H9 (cell line): Measurements from ENCODE around the gene BOD1L1. TPM values are rescaled to one million over a fixed set of nuclear protein-coding genes. Genes with fewer than 3 reads are reported as not detected.

Experiments used
- DNase-seq: peaks from one replicate; pipeline ENCODE4 v3.0.0-alpha.2; 2017
- H2AFZ ChIP-seq: one replicate; pipeline ENCODE4 v1.6.1; 2013; ENCODE audit warnings: mild to moderate bottlenecking, low read length, control low read depth, moderate library complexity
- H2AK5ac ChIP-seq: 2 replicates; pipeline ENCODE4 v1.6.1; 2013; ENCODE audit warnings: low read length, control low read depth, mixed read lengths; ENCODE audit not compliant: insufficient read length
- H2BK120ac ChIP-seq: one replicate; pipeline ENCODE4 v1.6.1; 2013; ENCODE audit warnings: low read depth, mild to moderate bottlenecking, low read length, control low read depth, inconsistent platforms; ENCODE audit not compliant: poor library complexity, severe bottlenecking
- H2BK12ac ChIP-seq: 2 replicates; pipeline ENCODE4 v1.6.1; 2013; ENCODE audit warnings: low read length, control low read depth, mixed read lengths, low read depth; ENCODE audit not compliant: insufficient read length
- H2BK15ac ChIP-seq: 2 replicates; pipeline ENCODE4 v1.6.1; 2013; ENCODE audit warnings: low read depth, low read length, control low read depth
- H2BK20ac ChIP-seq: one replicate; pipeline ENCODE4 v1.6.1; 2013; ENCODE audit warnings: low read depth, mild to moderate bottlenecking, low read length, control low read depth, inconsistent platforms; ENCODE audit not compliant: poor library complexity, severe bottlenecking
- H2BK5ac ChIP-seq: 2 replicates; pipeline ENCODE4 v1.6.1; 2013; ENCODE audit warnings: low read length, control low read depth, mixed read lengths; ENCODE audit not compliant: insufficient read length
- H3K14ac ChIP-seq: 2 replicates; pipeline ENCODE4 v1.6.1; 2013; ENCODE audit warnings: low read length, control low read depth; ENCODE audit not compliant: insufficient read depth
- H3K18ac ChIP-seq: 2 replicates; pipeline ENCODE4 v1.6.1; 2013; ENCODE audit warnings: low read depth, mild to moderate bottlenecking, mixed read lengths, low read length, control low read depth; ENCODE audit not compliant: insufficient read length
- H3K23ac ChIP-seq: 2 replicates; pipeline ENCODE4 v1.6.1; 2013; ENCODE audit warnings: low read length, control low read depth, mixed read lengths, low read depth; ENCODE audit not compliant: insufficient read length
- H3K23me2 ChIP-seq: 2 replicates; pipeline ENCODE4 v1.6.1; 2013; ENCODE audit warnings: low read depth, mild to moderate bottlenecking, mixed read lengths, low read length, control low read depth; ENCODE audit not compliant: insufficient read length, poor library complexity, severe bottlenecking
- H3K27ac ChIP-seq: 2 replicates; pipeline ENCODE4 v1.5.1; 2013; ENCODE audit warnings: low read length, control low read depth, mixed read lengths, low read depth; ENCODE audit not compliant: insufficient read length
- H3K27me3 ChIP-seq: 2 replicates; pipeline ENCODE4 v1.6.1; 2013; ENCODE audit warnings: low read length, control low read depth, inconsistent platforms; ENCODE audit not compliant: insufficient read depth
- H3K4ac ChIP-seq: 2 replicates; pipeline ENCODE4 v1.6.1; 2013; ENCODE audit warnings: low read depth, mild to moderate bottlenecking, control low read depth, inconsistent platforms, low read length, moderate library complexity
- H3K4me1 ChIP-seq: 2 replicates; pipeline ENCODE4 v1.6.1; 2013; ENCODE audit warnings: low read length, control low read depth, inconsistent platforms; ENCODE audit not compliant: insufficient read depth
- H3K4me2 ChIP-seq: 2 replicates; pipeline ENCODE4 v1.6.1; 2013; ENCODE audit warnings: low read length, control low read depth, mixed read lengths; ENCODE audit not compliant: insufficient read length, insufficient read depth
- H3K56ac ChIP-seq: 2 replicates; pipeline ENCODE4 v1.6.1; 2013; ENCODE audit warnings: low read depth, mild to moderate bottlenecking, mixed read lengths, low read length, control low read depth; ENCODE audit not compliant: insufficient read length
- H3K79me1 ChIP-seq: 2 replicates; pipeline ENCODE4 v1.6.1; 2013; ENCODE audit warnings: low read depth, mild to moderate bottlenecking, moderate library complexity, low read length, control low read depth, inconsistent platforms; ENCODE audit not compliant: insufficient read depth, poor library complexity, severe bottlenecking
- H3K79me2 ChIP-seq: 2 replicates; pipeline ENCODE4 v1.6.1; 2013; ENCODE audit warnings: low read length, control low read depth, inconsistent platforms; ENCODE audit not compliant: insufficient read depth
- H3K9ac ChIP-seq: 2 replicates; pipeline ENCODE4 v1.6.1; 2013; ENCODE audit warnings: low read length, control low read depth, mixed read lengths; ENCODE audit not compliant: insufficient read length; ENCODE audit errors: extremely low read depth
- H3K9me3 ChIP-seq: one replicate; pipeline ENCODE4 v1.6.1; 2013; ENCODE audit warnings: low read depth, low read length, inconsistent platforms; ENCODE audit not compliant: control insufficient read depth
- H3T11ph ChIP-seq: one replicate; pipeline ENCODE4 v1.6.1; 2013; ENCODE audit warnings: mild to moderate bottlenecking, low read length, control low read depth, inconsistent platforms
- H4K20me1 ChIP-seq: one replicate; pipeline ENCODE4 v1.6.1; 2013; ENCODE audit not compliant: control insufficient read depth, insufficient read length, insufficient read depth
- H4K5ac ChIP-seq: 2 replicates; pipeline ENCODE4 v1.6.1; 2013; ENCODE audit warnings: low read depth, mild to moderate bottlenecking, mixed read lengths, low read length, control low read depth; ENCODE audit not compliant: insufficient read length
- H4K8ac ChIP-seq: replicated peaks from 2 replicates; pipeline ENCODE4 v1.6.1; 2013; ENCODE audit warnings: low read length, control low read depth, mixed read lengths, low read depth; ENCODE audit not compliant: insufficient read length
- H4K91ac ChIP-seq: 2 replicates; pipeline ENCODE4 v1.6.1; 2013; ENCODE audit warnings: low read depth, mild to moderate bottlenecking, moderate library complexity, mixed read lengths, low read length, control low read depth; ENCODE audit not compliant: insufficient read length
- H3K27ac Mint-ChIP-seq, 3 experiments: 2 replicates in 2 of 3; 3 replicates in 1 of 3; pipeline ENCODE4 v1.8.0; 2020 to 2021; ENCODE audit warnings: mixed read lengths in 3 of 3, mild to moderate bottlenecking in 1 of 3, moderate library complexity in 1 of 3
- H3K27me3 Mint-ChIP-seq: 2 replicates; pipeline ENCODE4 v1.8.0; 2021; ENCODE audit warnings: low read depth, mild to moderate bottlenecking, moderate library complexity, mixed read lengths
- H3K36me3 Mint-ChIP-seq, 3 experiments: 2 replicates in 2 of 3; 3 replicates in 1 of 3; pipeline ENCODE4 v1.8.0; 2020 to 2021; ENCODE audit warnings: low read depth in 3 of 3, mixed read lengths in 3 of 3; ENCODE audit not compliant: insufficient read depth in 1 of 3
- H3K4me1 Mint-ChIP-seq, 2 experiments: 2 replicates each; pipeline ENCODE4 v1.8.0; 2020; ENCODE audit warnings: mixed read lengths in 2 of 2
- H3K4me3 Mint-ChIP-seq, 2 experiments: 2 replicates in 1 of 2; 3 replicates in 1 of 2; pipeline ENCODE4 v1.8.0; 2020 to 2021; ENCODE audit warnings: mild to moderate bottlenecking in 2 of 2, mixed read lengths in 2 of 2, moderate library complexity in 1 of 2
- H3K9me3 Mint-ChIP-seq, 2 experiments: 2 replicates in 1 of 2; 3 replicates in 1 of 2; pipeline ENCODE4 v1.8.0; 2020; ENCODE audit warnings: mild to moderate bottlenecking in 2 of 2, mixed read lengths in 2 of 2, moderate library complexity in 1 of 2
- WGBS: extraction: QIAGEN DNeasy Blood & Tissue Kit; methylation state at CpG from one replicate; pipeline ENCODE4 v1.1.7; 2013; ENCODE audit warnings: missing lambda C conversion rate, low lambda C conversion rate, mixed read lengths; ENCODE audit not compliant: insufficient read length; ENCODE audit errors: extremely low coverage; 5-methylcytosine and 5-hydroxymethylcytosine counted together
- total RNA-seq: library from RNA; stranded (reverse); gene quantifications from 2 replicates; pipeline ENCODE4 v1.2.1, GENCODE V29; 2021
- TF ChIP-seq, protein P1 (sequence below): fragments of 200-600 bp; sonication (generic); conservative IDR thresholded peaks from 3 replicates; pipeline ENCODE4 v1.8.0; 2021; ENCODE audit warnings: antibody characterized with exemption, mild to moderate bottlenecking

BOD1L1 gene
- total RNA-seq, 1 experiment from 2014 or later: 37.8 TPM

- H2BK120ac ChIP-seq: no peak overlapping the region
- no peaks in the 10 kb centered on the region for H3K9me3 ChIP-seq
- no peak overlapping the region for H2BK15ac ChIP-seq
- H3K79me1 ChIP-seq: no peaks in the 10 kb centered on the region
- H4K91ac ChIP-seq: no peak overlapping the region
- peak overlapping the region; percentile 71 for H3K4me2 ChIP-seq
- H4K20me1 ChIP-seq: no peaks in the 10 kb centered on the region
- no peak overlapping the region for H2BK5ac ChIP-seq
- H3K23ac ChIP-seq: no peak overlapping the region
- DNase-seq: no peak
- H3K27me3 Mint-ChIP-seq: peaks cover 99% of the 10 kb centered on the region
- WGBS: no CpG with 5 or more reads among the region's 8 CpGs
- H2BK20ac ChIP-seq: no peak overlapping the region
- H3K23me2 ChIP-seq: peaks cover 13% of the 10 kb centered on the region
- no peak overlapping the region for H3K18ac ChIP-seq
- no peak overlapping the region for H3K56ac ChIP-seq
- peak overlapping the region; percentile 45 to 61; a peak in 4 of 5 replicates for H3K4me3 Mint-ChIP-seq
- H3K4ac ChIP-seq: no peak overlapping the region
- H2AK5ac ChIP-seq: no peak overlapping the region
- H3K79me2 ChIP-seq: no peaks in the 10 kb centered on the region
- no peak overlapping the region for H4K5ac ChIP-seq
- peaks cover 53 to 61% of the 10 kb centered on the region in 2 experiments for H3K4me1 Mint-ChIP-seq
- no peak overlapping the region for H2BK12ac ChIP-seq
- H2AFZ ChIP-seq: no peak overlapping the region
- H3K27ac ChIP-seq: no peak overlapping the region
- H4K8ac ChIP-seq: no peak overlapping the region
- TF ChIP-seq, protein P1, sequence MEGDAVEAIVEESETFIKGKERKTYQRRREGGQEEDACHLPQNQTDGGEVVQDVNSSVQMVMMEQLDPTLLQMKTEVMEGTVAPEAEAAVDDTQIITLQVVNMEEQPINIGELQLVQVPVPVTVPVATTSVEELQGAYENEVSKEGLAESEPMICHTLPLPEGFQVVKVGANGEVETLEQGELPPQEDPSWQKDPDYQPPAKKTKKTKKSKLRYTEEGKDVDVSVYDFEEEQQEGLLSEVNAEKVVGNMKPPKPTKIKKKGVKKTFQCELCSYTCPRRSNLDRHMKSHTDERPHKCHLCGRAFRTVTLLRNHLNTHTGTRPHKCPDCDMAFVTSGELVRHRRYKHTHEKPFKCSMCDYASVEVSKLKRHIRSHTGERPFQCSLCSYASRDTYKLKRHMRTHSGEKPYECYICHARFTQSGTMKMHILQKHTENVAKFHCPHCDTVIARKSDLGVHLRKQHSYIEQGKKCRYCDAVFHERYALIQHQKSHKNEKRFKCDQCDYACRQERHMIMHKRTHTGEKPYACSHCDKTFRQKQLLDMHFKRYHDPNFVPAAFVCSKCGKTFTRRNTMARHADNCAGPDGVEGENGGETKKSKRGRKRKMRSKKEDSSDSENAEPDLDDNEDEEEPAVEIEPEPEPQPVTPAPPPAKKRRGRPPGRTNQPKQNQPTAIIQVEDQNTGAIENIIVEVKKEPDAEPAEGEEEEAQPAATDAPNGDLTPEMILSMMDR: no peak
- H3T11ph ChIP-seq: no peak overlapping the region
- no peaks in the 10 kb centered on the region; a peak in 3 of 5 replicates for H3K9me3 Mint-ChIP-seq
- H3K27me3 ChIP-seq: peaks cover 90% of the 10 kb centered on the region
- no peak overlapping the region; a peak in 1 of 7 replicates for H3K27ac Mint-ChIP-seq
- no peaks in the 10 kb centered on the region; a peak in 1 of 7 replicates for H3K36me3 Mint-ChIP-seq
- no peak overlapping the region for H3K9ac ChIP-seq
- peaks cover 4% of the 10 kb centered on the region for H3K4me1 ChIP-seq
- no peak overlapping the region for H3K14ac ChIP-seq
Observed at GRCh38 chr4:13531625-13531998, 95.9 kb downstream of the BOD1L1 start.
